Prostate gland (tissue), 2 donors: ENCODE measurements around the gene ATP5MC2.

ENCODE experiments used
- CTCF ChIP-seq, 4 experiments: fragments of 200-600 bp in 2 of 4; fragments of 450-650 bp in 2 of 4; sonication (generic) in 2 of 4; IDR thresholded peaks; 1 replicate in 3 of 4; 2 replicates in 1 of 4; pipeline ENCODE4 v1.5.1; 2016 to 2019; ENCODE audit warnings: antibody characterized with exemption in 4 of 4, mild to moderate bottlenecking in 2 of 4, moderate library complexity in 2 of 4
- POLR2A ChIP-seq: fragments of 450-650 bp; IDR thresholded peaks from one replicate; pipeline ENCODE4 v1.6.1; 2016; ENCODE audit warnings: antibody characterized with exemption, mild to moderate bottlenecking
- POLR2AphosphoS5 ChIP-seq: sonication (generic); formaldehyde crosslinking; IDR thresholded peaks from one replicate; pipeline ENCODE4 v1.6.1; 2017; ENCODE audit warnings: antibody characterized with exemption

DNA sequence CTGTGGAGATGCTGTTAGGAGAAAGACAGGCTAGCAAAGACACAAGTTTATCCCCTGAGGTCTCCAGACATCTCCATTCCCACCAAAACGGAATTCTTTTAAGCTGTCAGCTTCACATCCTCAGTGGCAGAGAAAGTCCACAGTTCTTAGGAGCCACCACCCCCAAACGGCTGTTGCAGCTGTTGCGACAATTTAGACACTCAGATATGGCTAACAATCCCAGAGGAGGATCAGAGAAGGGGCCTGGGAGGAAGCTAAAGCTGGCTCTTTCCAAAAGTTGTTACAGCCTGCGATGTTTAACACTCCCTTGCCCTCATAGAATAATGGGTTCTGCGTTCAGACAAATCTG lies 1.9 kb upstream of the ATP5MC2 start:
- TF ChIP-seq POLR2AphosphoS5 (no peak), CTCF (IDR thresholded peaks at IDR 0.05) (no peak), POLR2A (no peak)
